Thoracic aorta (tissue), 2 donors: ENCODE results near the gene FAM131C. TPM values are rescaled to one million over a fixed set of nuclear protein-coding genes. Genes with fewer than 3 reads are reported as not detected.
A peak's percentile ranks its signal among the peaks of the same experiment; 100 is the strongest.

Source experiments
- ATAC-seq: fragments of 150-250 bp; one replicate; pipeline ENCODE4 v1.8.0; 2017; ENCODE audit warnings: low read depth; ENCODE audit not compliant: insufficient number of reproducible peaks, low FRiP score
- DNase-seq: peaks from one replicate; pipeline ENCODE4 v3.0.0-alpha.2; 2020; ENCODE audit warnings: low spot score
- H3K27ac ChIP-seq, 2 donors: fragments of 200-600 bp; sonication (generic); 1 replicate in 1 of 2; 2 replicates in 1 of 2; pipeline ENCODE4 v1.5.1; 2016; ENCODE audit warnings: mild to moderate bottlenecking in 2 of 2, moderate library complexity in 2 of 2
- H3K27me3 ChIP-seq: fragments of 200-600 bp; sonication (generic); replicated peaks from 2 replicates; pipeline ENCODE4 v1.6.0; 2016; ENCODE audit warnings: mild to moderate bottlenecking; ENCODE audit not compliant: insufficient read depth
- H3K36me3 ChIP-seq: fragments of 200-600 bp; sonication (generic); one replicate; pipeline ENCODE4 v1.5.1; 2016
- H3K4me1 ChIP-seq, 2 donors: fragments of 200-600 bp; sonication (generic); 1 replicate in 1 of 2; 2 replicates in 1 of 2; pipeline versions ENCODE4 v1.5.1 to v1.6.0; 2016; ENCODE audit warnings: low read depth in 2 of 2, mild to moderate bottlenecking in 1 of 2; ENCODE audit not compliant: control insufficient read depth in 1 of 2
- H3K4me3 ChIP-seq: fragments of 200-600 bp; sonication (generic); 2 replicates; pipeline ENCODE4 v1.5.1; 2016; ENCODE audit warnings: mild to moderate bottlenecking
- H3K9me3 ChIP-seq: fragments of 200-600 bp; sonication (generic); 2 replicates; pipeline ENCODE4 v1.5.1; 2016
- CTCF ChIP-seq: fragments of 200-600 bp; sonication (generic); IDR thresholded peaks from one replicate; pipeline ENCODE4 v1.5.1; 2019; ENCODE audit warnings: antibody characterized with exemption
- total RNA-seq, 2 donors: library from RNA; depleted of rRNA; stranded (reverse); fragments of >200 nt; gene quantifications; one replicate each; pipeline versions ENCODE4 v1.1.0 to v1.2.3, GENCODE V29; 2016

The FAM131C gene
- total RNA-seq, 2 donors from 2014 or later = not detected

- ATAC-seq = peak; percentile 8
- Histone ChIP-seq H3K36me3 (peaks cover 8% of the 10 kb centered on the region), H3K9me3 (no peaks in the 10 kb centered on the region), H3K27me3 (no peaks in the 10 kb centered on the region), H3K27ac (peak within 1 kb of the TSS; percentile 97 to 100), H3K4me3 (peak within 1 kb of the TSS; percentile 83), H3K4me1 (peaks cover 40 to 71% of the 10 kb centered on the region in 2 donors)
- TF ChIP-seq CTCF = peak; percentile 24
- peak; percentile 65 for DNase-seq
Measured at GRCh38 chr1:16017461-16018303, 55.8 kb downstream of the FAM131C start, which contains the start of gene HSPB7. TSS of gene HSPB7 (minus strand) at chr1:16018043. CDS start at chr1:16017963, 80 bp downstream.

GRCh38 chr1:16017076-16017460 is 56.4 kb downstream of the FAM131C start:
- H3K36me3 ChIP-seq = peaks cover 8% of the 10 kb centered on the region
- TF ChIP-seq CTCF = no peak
- H3K27me3 ChIP-seq = no peaks in the 10 kb centered on the region
- DNase-seq (no peak), ATAC-seq (no peak)
- H3K9me3 ChIP-seq = no peaks in the 10 kb centered on the region
- H3K27ac ChIP-seq = peak overlapping the region; percentile 97 to 100
- peak overlapping the region; percentile 83 for H3K4me3 ChIP-seq
- H3K4me1 ChIP-seq = peaks cover 47 to 78% of the 10 kb centered on the region in 2 donors

- H3K36me3 ChIP-seq = peaks cover 8% of the 10 kb centered on the region
- DNase-seq (peak; percentile 57), ATAC-seq (no peak)
- H3K4me3 ChIP-seq = peak overlapping the region; percentile 83
- no peaks in the 10 kb centered on the region for H3K9me3 ChIP-seq
- H3K4me1 ChIP-seq = peaks cover 47 to 78% of the 10 kb centered on the region in 2 donors
- H3K27me3 ChIP-seq = no peaks in the 10 kb centered on the region
- H3K27ac ChIP-seq = peak overlapping the region; percentile 97 to 100
- no peak for TF ChIP-seq CTCF
Measured at GRCh38 chr1:16015960-16016901, 57.2 kb downstream of the FAM131C start.

GRCh38 chr1:16015491-16015890 is 58.0 kb downstream of the FAM131C start:
- H3K9me3 ChIP-seq = no peaks in the 10 kb centered on the region
- no peak for TF ChIP-seq CTCF
- DNase-seq (no peak), ATAC-seq (no peak)
- H3K27ac ChIP-seq = peak overlapping the region; percentile 97 to 100
- peak overlapping the region; percentile 83 for H3K4me3 ChIP-seq
- H3K4me1 ChIP-seq = peaks cover 47 to 76% of the 10 kb centered on the region in 2 donors
- H3K27me3 ChIP-seq = no peaks in the 10 kb centered on the region
- H3K36me3 ChIP-seq = peaks cover 8% of the 10 kb centered on the region
